HL-60/S4 treated with phorbol 12-myristate 13-acetate at 8.2 ng/mL for 4 days and 3 days (cell line): ENCODE measurements around the gene CRYBG3.
"Not testable (repeated sequence)": the region's sequence is repeated elsewhere in the genome, so short reads cannot be mapped to it uniquely, and the experiment has no call there.

Source experiments
- in situ Hi-C: fragments of 300-500 bp; cut with MboI; formaldehyde crosslinking; loops from 2 replicates; pipeline ENCODE4 v1.15.0; 2022; ENCODE audit warnings: low sequenced_read_pairs

The CRYBG3 gene

DNA sequence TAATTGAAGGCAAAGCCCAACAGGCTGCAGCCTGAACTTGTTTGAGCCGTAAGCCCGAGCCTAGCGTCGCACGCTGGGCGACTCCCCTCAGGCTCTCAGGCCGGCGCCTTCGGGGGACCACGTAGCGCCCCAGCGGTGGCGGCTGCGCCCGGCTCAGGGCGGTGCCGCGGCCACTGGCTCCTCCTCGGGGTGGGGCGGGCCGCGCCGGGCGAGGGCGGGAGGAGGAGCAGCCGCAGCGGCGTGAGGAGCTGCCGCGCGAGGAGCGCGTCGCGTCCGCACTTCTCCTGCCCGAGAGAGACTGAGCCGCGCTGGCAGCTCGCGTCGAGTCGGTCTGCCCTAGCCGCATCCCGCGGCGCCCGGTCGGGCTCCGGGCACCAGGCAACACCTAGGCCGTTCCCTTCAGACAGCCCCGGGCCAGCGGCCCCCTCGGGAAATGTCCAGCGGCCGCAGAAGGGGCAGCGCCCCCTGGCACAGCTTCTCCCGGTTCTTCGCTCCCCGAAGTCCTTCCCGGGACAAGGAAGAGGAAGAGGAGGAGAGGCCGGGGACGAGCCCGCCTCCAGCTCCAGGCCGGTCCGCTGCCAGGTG lies at the start of gene CRYBG3:
Gene CRYBG3 (plus strand): TSS at position 238 of the 585 bp plus-strand sequence. CDS start 196 bp downstream, at position 434.
- in situ Hi-C loops = no loop called here

GRCh38 chr3:97772926-97773325 lies 48.9 kb upstream of the CRYBG3 start:
- in situ Hi-C loops = no loop called here

DNA sequence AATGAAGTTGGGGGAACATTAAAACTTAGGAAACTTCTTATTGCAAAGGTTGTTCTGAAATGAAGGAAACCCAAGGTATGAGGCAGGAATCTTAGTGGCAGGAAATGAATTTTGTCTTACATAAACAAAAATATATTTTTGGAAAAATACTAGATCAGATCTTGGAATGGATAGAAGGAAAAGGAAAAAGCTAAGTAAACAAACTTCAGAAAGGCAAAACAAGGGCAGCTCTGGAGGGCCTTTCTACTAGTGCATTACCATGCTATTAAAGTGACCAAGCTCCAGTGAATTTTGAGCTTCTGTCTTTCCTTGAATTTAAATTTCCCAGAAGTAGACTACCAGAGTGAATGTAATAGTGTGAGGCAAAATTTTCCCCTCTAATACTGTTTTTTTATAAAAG lies 43.7 kb upstream of the CRYBG3 start:
- in situ Hi-C loops = no loop called here

GRCh38 chr3:97793420-97794019 lies 28.3 kb upstream of the CRYBG3 start:
- in situ Hi-C loops = no loop called here

GRCh38 chr3:97795951-97796350 lies 25.9 kb upstream of the CRYBG3 start:
- in situ Hi-C loops = no loop called here

GRCh38 chr3:97804471-97804870 lies 17.3 kb upstream of the CRYBG3 start:
- in situ Hi-C loops = no loop called here

- in situ Hi-C loops = no loop called here
These were observed 10.9 kb upstream of the CRYBG3 start for GRCh38 chr3:97810779-97811390.

DNA sequence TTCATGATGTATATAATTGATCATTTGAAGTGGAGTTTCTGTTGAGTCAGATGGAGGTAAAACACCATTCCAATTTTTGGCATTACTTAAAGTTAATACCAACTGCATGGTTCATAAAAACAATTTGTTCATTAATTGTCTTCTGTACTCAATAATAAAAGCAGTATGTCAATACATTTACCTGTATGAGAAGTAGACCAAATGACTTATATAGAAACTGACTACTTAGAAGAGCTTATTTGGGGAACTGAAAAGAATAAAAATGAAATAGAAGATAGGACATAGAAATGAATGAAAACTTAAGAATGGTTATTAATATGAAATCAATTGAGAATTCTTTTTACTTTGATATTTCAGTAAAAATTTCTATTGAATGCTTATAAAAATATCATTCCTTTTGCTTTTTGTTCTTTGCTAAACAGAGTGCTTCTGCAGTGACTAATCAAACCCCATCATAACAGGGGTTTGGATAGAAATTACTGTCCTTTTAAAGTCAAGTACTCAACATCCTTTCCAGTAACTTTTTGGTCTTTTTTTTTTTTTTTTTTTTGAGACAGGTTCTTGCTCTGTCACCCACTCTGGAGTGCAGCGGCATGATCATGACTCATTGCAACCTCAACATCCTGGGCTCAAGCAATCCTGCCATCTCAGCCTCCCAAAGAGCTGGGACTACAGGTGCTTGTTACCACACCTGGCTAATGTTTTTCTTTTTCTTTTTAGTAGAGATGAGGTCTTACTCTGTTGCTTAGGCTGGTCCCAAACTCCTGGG lies 6.5 kb upstream of the CRYBG3 start:
- in situ Hi-C loops = no loop called here

GRCh38 chr3:97816811-97817210 lies 5.0 kb upstream of the CRYBG3 start:
- in situ Hi-C loops = no loop called here

GRCh38 chr3:97817965-97818364 lies 3.8 kb upstream of the CRYBG3 start:
- in situ Hi-C loops = no loop called here

DNA sequence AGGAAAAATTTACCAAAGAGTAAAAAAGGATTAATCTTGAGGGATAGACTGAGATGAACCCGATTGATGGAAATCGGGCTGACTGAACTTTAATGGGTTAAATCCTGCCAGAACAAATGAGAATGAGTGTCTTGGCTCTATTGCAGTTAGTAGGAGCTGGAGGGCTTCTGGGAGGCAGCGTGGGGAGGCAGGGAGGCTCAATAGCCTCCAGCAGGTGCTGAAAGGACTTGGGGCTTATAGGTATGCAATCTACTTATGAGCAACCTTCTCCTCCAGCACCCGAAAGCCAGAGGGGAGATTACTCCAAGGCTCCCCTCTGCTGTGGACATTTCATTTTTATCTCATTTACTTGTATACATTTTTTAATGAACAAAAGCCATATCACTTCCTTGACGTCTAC lies 1.0 kb upstream of the CRYBG3 start:
- in situ Hi-C loops = no loop called here

GRCh38 chr3:97821287-97821773 lies 481 bp upstream of the CRYBG3 start:
- in situ Hi-C loops = no loop called here

- in situ Hi-C loops = no loop called here
These were observed 556 bp downstream of the CRYBG3 start for GRCh38 chr3:97822359-97822775.

- in situ Hi-C loops = no loop called here
These were observed 1.5 kb downstream of the CRYBG3 start for GRCh38 chr3:97823046-97824004.

- in situ Hi-C loops = no loop called here
These were observed 3.3 kb downstream of the CRYBG3 start for GRCh38 chr3:97825101-97825500.

DNA sequence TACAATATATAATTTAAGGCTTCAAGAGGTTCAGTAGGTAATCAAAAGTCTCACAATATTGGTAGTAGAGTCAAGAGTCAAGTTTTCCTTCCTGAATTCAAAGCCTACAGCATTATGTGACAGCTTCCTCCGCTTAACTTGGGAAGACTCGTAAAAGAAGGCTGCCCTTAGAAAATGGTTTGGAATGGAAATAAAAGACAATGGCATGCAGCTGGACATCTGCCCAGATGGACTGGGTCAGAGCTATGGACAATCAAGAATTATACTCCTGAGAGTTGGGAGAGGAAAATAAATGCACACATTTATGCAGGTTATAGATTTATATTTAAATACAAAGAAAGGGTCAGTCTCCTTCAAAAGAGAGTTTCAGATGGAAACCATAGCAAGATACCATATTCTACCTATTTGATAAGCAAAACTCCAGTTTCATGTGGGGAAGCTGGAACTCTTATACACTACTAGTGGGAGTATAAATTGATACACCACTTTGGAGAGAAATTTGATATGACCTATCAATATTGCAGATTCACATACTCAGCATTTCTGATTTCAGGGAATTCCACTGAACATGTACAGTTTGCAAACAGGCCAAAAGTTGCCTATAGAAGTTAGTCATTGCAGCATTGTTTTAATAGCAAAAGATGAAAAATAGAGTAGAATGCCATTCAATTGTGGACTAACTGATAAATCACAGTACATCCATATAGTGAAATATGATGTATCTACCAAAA lies 6.1 kb downstream of the CRYBG3 start:
- in situ Hi-C loops = no loop called here

- in situ Hi-C loops = no loop called here
These were observed 7.4 kb downstream of the CRYBG3 start for GRCh38 chr3:97829198-97829597.

DNA sequence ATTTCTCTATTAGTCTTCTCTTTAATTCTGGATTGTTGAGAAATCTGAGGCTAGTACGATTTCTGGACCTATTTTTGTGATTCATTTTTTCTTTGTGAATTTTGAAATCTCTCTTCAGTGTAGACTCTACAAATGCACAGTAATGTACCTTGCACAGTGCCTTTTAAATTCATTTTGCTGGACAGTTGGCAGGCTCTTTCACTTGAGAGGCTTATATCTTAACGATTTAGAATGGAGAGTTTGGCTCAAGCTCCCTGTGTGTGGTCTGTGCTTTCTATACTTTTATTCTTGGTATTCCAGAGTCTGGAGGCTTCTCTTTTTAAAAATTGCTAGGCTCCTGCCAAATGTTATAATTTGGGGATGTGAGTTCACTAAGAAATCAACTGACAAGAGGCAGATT lies 8.8 kb downstream of the CRYBG3 start:
- in situ Hi-C loops = no loop called here

DNA sequence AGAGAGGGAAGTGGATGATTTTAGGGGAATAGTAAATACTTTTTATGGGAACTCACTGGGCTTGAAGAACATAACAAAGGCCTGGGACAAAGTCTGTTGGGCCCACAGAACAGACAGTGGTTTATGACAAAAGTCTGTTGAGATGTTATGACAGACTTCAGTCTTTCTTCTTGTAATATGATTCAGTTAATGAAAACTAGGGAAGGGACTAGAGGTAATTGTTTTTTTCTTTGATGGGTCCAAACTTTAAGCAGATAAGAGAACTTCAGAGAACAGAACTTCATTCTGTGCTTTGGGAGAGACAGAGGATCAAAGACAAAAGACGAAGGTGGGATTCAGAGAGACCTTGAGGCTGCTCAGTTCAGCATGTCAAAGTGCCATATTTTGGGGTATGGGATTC lies 9.3 kb downstream of the CRYBG3 start:
- in situ Hi-C loops = no loop called here

DNA sequence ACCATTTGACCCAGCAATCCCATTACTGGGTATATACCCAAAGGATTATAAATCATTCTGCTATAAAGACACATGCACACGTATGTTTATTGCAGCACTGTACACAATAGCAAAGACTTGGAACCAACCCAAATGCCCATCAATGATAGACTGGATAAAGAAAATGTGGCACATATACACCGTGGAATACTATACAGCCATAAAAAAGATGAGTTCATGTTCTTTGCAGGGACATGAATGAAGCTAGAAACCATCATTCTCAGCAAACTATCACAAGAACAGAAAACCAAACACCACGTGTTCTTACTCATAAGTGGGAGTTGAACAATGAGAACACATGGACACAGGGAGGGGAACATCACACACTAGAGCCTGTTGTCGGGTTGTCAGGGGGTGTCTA lies 11.4 kb downstream of the CRYBG3 start:
- in situ Hi-C loops = not testable (repeated sequence)
